ENCODE measurements around the gene NECAB3.
A peak's percentile ranks its signal among the peaks of the same experiment; 100 is the strongest.

The NECAB3 gene

GRCh38 chr20:33697129-33697528, 22.9 kb upstream of the NECAB3 start:
- DNase-seq (ENCODE audit: low read depth): no peak

- DNase-seq (ENCODE audit: low read depth): no peak
These were observed 22.2 kb upstream of the NECAB3 start for GRCh38 chr20:33696448-33696847.

- DNase-seq (ENCODE audit: low read depth): no peak
These were observed 20.4 kb upstream of the NECAB3 start for GRCh38 chr20:33694639-33695012.

- DNase-seq (ENCODE audit: low read depth): no peak
These were observed 19.8 kb upstream of the NECAB3 start for GRCh38 chr20:33693741-33694638.

GRCh38 chr20:33693289-33693688, 19.1 kb upstream of the NECAB3 start:
- no peak for DNase-seq (ENCODE audit: low read depth)

GRCh38 chr20:33689973-33690372, 15.7 kb upstream of the NECAB3 start:
- peak; percentile 39 for DNase-seq (ENCODE audit: low read depth)

- DNase-seq (ENCODE audit: low read depth): no peak
These were observed 15.3 kb upstream of the NECAB3 start for GRCh38 chr20:33689493-33689892.

- no peak for DNase-seq (ENCODE audit: low read depth)
These were observed 14.8 kb upstream of the NECAB3 start for GRCh38 chr20:33688938-33689424.

- DNase-seq (ENCODE audit: low read depth): no peak
These were observed 14.0 kb upstream of the NECAB3 start for GRCh38 chr20:33687993-33688937.

GRCh38 chr20:33687370-33687915, 13.2 kb upstream of the NECAB3 start:
- no peak for DNase-seq (ENCODE audit: low read depth)

GRCh38 chr20:33686984-33687366, 12.7 kb upstream of the NECAB3 start:
- DNase-seq (ENCODE audit: low read depth): no peak

GRCh38 chr20:33686100-33686983, 12.1 kb upstream of the NECAB3 start, which contains the start of gene E2F1:
Gene E2F1, minus strand, starts transcription at chr20:33686385. Its CDS starts 121 bp downstream, at chr20:33686264.
- peak; percentile 90 for DNase-seq (ENCODE audit: low read depth)

- no peak for DNase-seq (ENCODE audit: low read depth)
These were observed 11.3 kb upstream of the NECAB3 start for GRCh38 chr20:33685328-33686099.

- no peak for DNase-seq (ENCODE audit: low read depth)
These were observed 10.5 kb upstream of the NECAB3 start for GRCh38 chr20:33684533-33685327.

GRCh38 chr20:33681728-33682353, 7.6 kb upstream of the NECAB3 start:
- DNase-seq (ENCODE audit: low read depth): no peak

- no peak for DNase-seq (ENCODE audit: low read depth)
These were observed 7.1 kb upstream of the NECAB3 start for GRCh38 chr20:33681288-33681687.

GRCh38 chr20:33680686-33681085, 6.5 kb upstream of the NECAB3 start:
- DNase-seq (ENCODE audit: low read depth): no peak

GRCh38 chr20:33679758-33680485, 5.7 kb upstream of the NECAB3 start:
- DNase-seq (ENCODE audit: low read depth): no peak
